Erythroblast (primary cell): ENCODE data around the gene ASL.

ENCODE experiments used
- GATA1 ChIP-seq: IDR thresholded peaks from 2 replicates; pipeline ENCODE4 v1.6.1; 2011; ENCODE audit warnings: low read depth, mild to moderate bottlenecking, control low read depth, low read length, moderate library complexity
- POLR2A ChIP-seq: IDR thresholded peaks from 2 replicates; pipeline ENCODE4 v1.6.1; 2011; ENCODE audit warnings: mild to moderate bottlenecking, low read length

DNA sequence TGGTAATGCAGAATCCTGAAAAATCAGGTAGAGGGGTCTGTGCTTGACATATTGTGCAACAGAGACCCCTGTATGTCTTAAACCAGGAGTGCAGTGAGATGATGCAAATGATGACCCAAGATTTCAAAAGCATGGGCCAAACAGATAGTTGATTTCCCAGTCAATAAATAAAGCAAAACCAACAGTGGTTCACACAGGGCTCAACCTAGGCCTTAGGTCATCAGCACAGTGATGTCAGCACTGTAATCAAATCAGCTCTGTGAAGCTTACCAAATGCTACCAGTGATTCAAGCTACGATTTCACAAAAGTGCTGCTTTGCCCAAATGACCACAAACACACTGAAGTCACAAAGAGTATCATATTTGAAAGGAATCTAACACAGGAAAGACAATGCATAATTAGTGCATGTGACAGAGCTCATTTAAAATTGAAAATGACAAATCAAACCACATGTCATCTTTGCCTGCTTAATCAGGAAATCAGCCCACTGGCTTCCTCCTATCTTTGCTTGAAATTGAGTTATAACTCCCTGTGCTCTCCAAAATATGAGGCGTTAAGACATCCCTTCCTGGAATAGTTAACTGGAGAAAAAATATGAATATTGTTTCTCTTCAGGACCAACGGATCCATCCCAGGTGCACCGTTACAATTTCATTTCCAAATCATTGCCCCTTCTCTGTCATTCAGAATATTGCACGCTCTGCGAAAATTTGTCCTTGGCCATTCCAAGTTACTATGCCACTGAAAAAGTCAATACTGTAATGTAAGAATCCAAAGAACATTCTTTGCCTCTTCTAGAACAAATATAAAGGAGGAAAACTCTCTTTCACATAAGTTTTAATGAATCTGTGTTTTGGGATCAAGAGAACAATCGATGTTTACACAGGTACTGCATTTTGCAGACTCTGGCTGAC, 41.9 kb upstream of the ASL start:
- TF ChIP-seq POLR2A (no peak), GATA1 (no peak)
